K562 (cell line): ENCODE measurements around the gene HMGA1. TPM values are rescaled to one million over a fixed set of nuclear protein-coding genes. Genes with fewer than 3 reads are reported as not detected.

Source experiments
- ARNT ChIP-seq, 2 experiments: fragments of 450-650 bp; IDR thresholded peaks; 2 replicates each; pipeline ENCODE4 v1.6.1; 2016; ENCODE audit warnings: mild to moderate bottlenecking in 1 of 2
- HDGF ChIP-seq: fragments of 450-650 bp; IDR thresholded peaks from 2 replicates; pipeline ENCODE4 v1.6.1; 2016
- HMBOX1 ChIP-seq: sonication (generic); IDR thresholded peaks from 2 replicates; pipeline ENCODE4 v1.6.1; 2016
- IRF2 ChIP-seq: sonication (generic); formaldehyde crosslinking; IDR thresholded peaks from 2 replicates; pipeline ENCODE4 v1.8.1; 2022; ENCODE audit warnings: mild to moderate bottlenecking, missing genetic modification reagents
- NFE2 ChIP-seq: IDR thresholded peaks from 2 replicates; pipeline ENCODE4 v1.6.1; 2014; ENCODE audit warnings: antibody characterized with exemption, low read depth
- NR1H2 ChIP-seq: sonication (generic); formaldehyde crosslinking; IDR thresholded peaks from 2 replicates; pipeline ENCODE4 v1.4.0; 2020; ENCODE audit warnings: mild to moderate bottlenecking, missing genetic modification reagents
- PHF21A ChIP-seq: fragments of 450-650 bp; IDR thresholded peaks from 2 replicates; pipeline ENCODE4 v1.6.1; 2017; ENCODE audit warnings: low read depth, borderline replicate concordance
- SOX6 ChIP-seq: fragments of 450-650 bp; IDR thresholded peaks from 2 replicates; pipeline ENCODE4 v1.6.1; 2014; ENCODE audit warnings: mild to moderate bottlenecking
- SP2 ChIP-seq: IDR thresholded peaks from 2 replicates; pipeline ENCODE4 v1.6.1; 2011; ENCODE audit warnings: mild to moderate bottlenecking, low read depth, low read length, moderate library complexity; ENCODE audit not compliant: poor library complexity, severe bottlenecking; ENCODE audit errors: extremely low read depth
- SRSF3 ChIP-seq: fragments of 200-400 bp; formaldehyde crosslinking; IDR thresholded peaks from 2 replicates; pipeline ENCODE4 v1.6.1; 2016; ENCODE audit warnings: mild to moderate bottlenecking, low read length, moderate library complexity; ENCODE audit not compliant: insufficient read depth
- WHSC1 ChIP-seq: IDR thresholded peaks from one replicate; pipeline ENCODE4 v1.6.1; 2012; ENCODE audit warnings: low read length, control low read depth, inconsistent platforms
- XRCC4 ChIP-seq: IDR thresholded peaks from one replicate; pipeline ENCODE4 v1.6.1; 2011; ENCODE audit not compliant: insufficient read depth, insufficient read length; ENCODE audit errors: extremely low read depth
- ZFP36 ChIP-seq: fragments of 150-350 bp; IDR thresholded peaks from 2 replicates; pipeline ENCODE4 v1.6.1; 2018; ENCODE audit warnings: low read length, low read depth; ENCODE audit not compliant: partially characterized antibody
- ZKSCAN3 ChIP-seq: fragments of 250-450 bp; sonication (Bioruptor Pico); IDR thresholded peaks from 2 replicates; pipeline ENCODE4 v1.4.0; 2020
- ZNF121 ChIP-seq: sonication (generic); formaldehyde crosslinking; conservative IDR thresholded peaks from 2 replicates; pipeline ENCODE4 v1.8.0; 2022; ENCODE audit warnings: missing genetic modification reagents
- ZNF274 ChIP-seq: IDR thresholded peaks from 2 replicates; pipeline ENCODE4 v1.6.1; 2011; ENCODE audit warnings: low read depth, mild to moderate bottlenecking, low read length, moderate library complexity, borderline replicate concordance
- ZNF277 ChIP-seq: fragments of 250-450 bp; sonication (Bioruptor Pico); IDR thresholded peaks from 2 replicates; pipeline ENCODE4 v1.8.0; 2022; ENCODE audit warnings: inconsistent platforms, mild to moderate bottlenecking, moderate library complexity, borderline replicate concordance
- ZNF764 ChIP-seq: fragments of 250-450 bp; sonication (Bioruptor Pico); IDR thresholded peaks from 2 replicates; pipeline ENCODE4 v1.4.0; 2020; ENCODE audit warnings: low read depth, mild to moderate bottlenecking, moderate library complexity
- polyA plus RNA-seq, 8 experiments: library from polyadenylated mRNA; depleted of rRNA in 4 of 8; stranded (reverse) in 5 of 8; unstranded in 3 of 8; fragments of >200 nt; fragmentation: Nextera tagmentation in 2 of 8; fragmentation: Illumina TruSeq in 1 of 8; extraction: Ambion mirVana in 2 of 8; extraction: Trizol in 1 of 8; gene quantifications; 2 replicates each; pipeline versions ENCODE4 v1.2.1 to v1.2.3, GENCODE V29; 2011 to 2014; ENCODE audit warnings: inconsistent platforms in 1 of 8, missing spikeins in 1 of 8
- total RNA-seq, 7 experiments: library from RNA; depleted of rRNA in 6 of 7; stranded (reverse); fragments of >200 nt in 6 of 7; fragmentation: Illumina TruSeq in 2 of 7; extraction: Trizol in 2 of 7; gene quantifications; 2 replicates each; pipeline versions ENCODE4 v1.2.1 to v1.2.3, GENCODE V29; 2011 to 2021; ENCODE audit warnings: low replicate concordance in 1 of 7
- TF ChIP-seq, protein P1 (sequence below): fragments of 250-450 bp; sonication (Bioruptor Pico); IDR thresholded peaks from 2 replicates; pipeline ENCODE4 v1.8.0; 2021; ENCODE audit warnings: borderline replicate concordance, mild to moderate bottlenecking, moderate library complexity; ENCODE audit not compliant: poor library complexity, severe bottlenecking
- TF ChIP-seq, protein P2 (sequence below): fragments of 250-450 bp; sonication (Bioruptor Pico); IDR thresholded peaks from 2 replicates; pipeline ENCODE4 v1.4.0; 2020; ENCODE audit warnings: mild to moderate bottlenecking, moderate library complexity
- TF ChIP-seq, protein P3 (sequence below): fragments of 250-450 bp; sonication (Bioruptor Pico); IDR thresholded peaks from 2 replicates; pipeline ENCODE4 v1.8.0; 2022; ENCODE audit warnings: moderate library complexity, mild to moderate bottlenecking, inconsistent platforms
- TF ChIP-seq, protein P4 (sequence below): fragments of 450-650 bp; formaldehyde crosslinking; IDR thresholded peaks from 2 replicates; pipeline ENCODE4 v1.4.0; 2022; ENCODE audit warnings: missing genetic modification characterization

The HMGA1 gene
- total and polyA plus RNA-seq, 9 of the 15 experiments (the other 6 are each of a cell fraction or from before 2014, with no cell fraction given): 27.8 to 1,947 (median 594) TPM

DNA sequence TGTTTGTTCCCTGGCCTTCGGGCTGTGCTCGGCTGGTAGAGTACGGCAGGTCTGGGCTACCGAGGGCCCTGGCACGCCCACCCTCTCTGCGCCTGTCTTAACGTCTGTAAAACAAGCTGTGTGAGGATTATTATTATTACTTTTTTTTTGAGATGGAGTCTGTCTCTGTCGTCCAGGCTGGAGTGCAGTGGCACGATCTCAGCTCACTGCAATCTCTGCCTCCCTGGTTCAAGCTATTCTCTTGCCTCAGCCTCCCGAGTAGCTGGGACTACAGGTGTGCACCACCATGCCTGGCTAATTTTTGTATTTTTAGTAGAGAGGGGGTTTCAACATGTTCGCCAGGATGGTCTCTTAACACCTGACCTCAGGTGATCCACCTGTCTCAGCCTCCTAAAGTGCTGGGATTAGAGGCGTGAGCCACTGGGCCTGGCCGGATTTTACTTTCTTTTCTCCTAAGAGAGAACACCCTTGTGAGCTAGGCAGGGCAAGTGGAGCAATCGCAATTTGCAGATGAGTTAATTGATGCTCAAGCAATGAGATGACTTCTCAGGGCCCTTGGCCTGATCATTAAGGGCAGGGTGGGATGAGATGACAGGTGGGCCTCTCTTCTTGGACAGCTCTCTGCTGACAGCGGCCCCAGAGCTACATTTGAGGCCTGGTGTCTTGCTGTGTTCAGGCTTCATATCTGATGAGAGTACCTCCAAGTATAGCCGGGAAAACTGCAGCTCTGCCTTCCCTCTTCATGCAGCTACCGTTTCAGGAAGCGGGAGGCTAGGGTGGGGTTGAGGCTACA, 13.0 kb downstream of the HMGA1 start (continued):
- no peak for TF ChIP-seq SP2
- TF ChIP-seq SOX6: no peak
- no peak for TF ChIP-seq ZNF121 (CRISPR knock-in tag)
- TF ChIP-seq, protein P1, sequence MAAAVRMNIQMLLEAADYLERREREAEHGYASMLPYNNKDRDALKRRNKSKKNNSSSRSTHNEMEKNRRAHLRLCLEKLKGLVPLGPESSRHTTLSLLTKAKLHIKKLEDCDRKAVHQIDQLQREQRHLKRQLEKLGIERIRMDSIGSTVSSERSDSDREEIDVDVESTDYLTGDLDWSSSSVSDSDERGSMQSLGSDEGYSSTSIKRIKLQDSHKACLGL (CRISPR knock-in tag): no peak
- no peak for TF ChIP-seq HMBOX1
- 0 out of 2 replicates have a peak, but pooled peaks have one; percentile 58 for TF ChIP-seq HDGF
- TF ChIP-seq NR1H2 (CRISPR knock-in tag): no peak
- no peak for TF ChIP-seq WHSC1
- TF ChIP-seq ZNF274: no peak
- no peak for TF ChIP-seq ZFP36
- no peak for TF ChIP-seq ZNF277
- TF ChIP-seq IRF2 (CRISPR knock-in tag): no peak
- TF ChIP-seq, protein P2, sequence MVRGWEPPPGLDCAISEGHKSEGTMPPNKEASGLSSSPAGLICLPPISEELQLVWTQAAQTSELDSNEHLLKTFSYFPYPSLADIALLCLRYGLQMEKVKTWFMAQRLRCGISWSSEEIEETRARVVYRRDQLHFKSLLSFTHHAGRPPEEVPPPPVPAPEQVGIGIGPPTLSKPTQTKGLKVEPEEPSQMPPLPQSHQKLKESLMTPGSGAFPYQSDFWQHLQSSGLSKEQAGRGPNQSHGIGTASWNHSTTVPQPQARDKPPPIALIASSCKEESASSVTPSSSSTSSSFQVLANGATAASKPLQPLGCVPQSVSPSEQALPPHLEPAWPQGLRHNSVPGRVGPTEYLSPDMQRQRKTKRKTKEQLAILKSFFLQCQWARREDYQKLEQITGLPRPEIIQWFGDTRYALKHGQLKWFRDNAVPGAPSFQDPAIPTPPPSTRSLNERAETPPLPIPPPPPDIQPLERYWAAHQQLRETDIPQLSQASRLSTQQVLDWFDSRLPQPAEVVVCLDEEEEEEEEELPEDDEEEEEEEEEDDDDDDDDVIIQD (CRISPR knock-in tag): no peak
- no peak for TF ChIP-seq PHF21A
- TF ChIP-seq ZNF764 (CRISPR knock-in tag): no peak
- TF ChIP-seq SRSF3: no peak
- TF ChIP-seq ARNT (IDR thresholded peaks at IDR 0.05): no peak
- no peak for TF ChIP-seq ZKSCAN3
- TF ChIP-seq NFE2: no peak
- TF ChIP-seq, protein P3, sequence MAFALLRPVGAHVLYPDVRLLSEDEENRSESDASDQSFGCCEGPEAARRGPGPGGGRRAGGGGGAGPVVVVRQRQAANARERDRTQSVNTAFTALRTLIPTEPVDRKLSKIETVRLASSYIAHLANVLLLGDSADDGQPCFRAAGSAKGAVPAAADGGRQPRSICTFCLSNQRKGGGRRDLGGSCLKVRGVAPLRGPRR (CRISPR knock-in tag): no peak
- TF ChIP-seq, protein P4, sequence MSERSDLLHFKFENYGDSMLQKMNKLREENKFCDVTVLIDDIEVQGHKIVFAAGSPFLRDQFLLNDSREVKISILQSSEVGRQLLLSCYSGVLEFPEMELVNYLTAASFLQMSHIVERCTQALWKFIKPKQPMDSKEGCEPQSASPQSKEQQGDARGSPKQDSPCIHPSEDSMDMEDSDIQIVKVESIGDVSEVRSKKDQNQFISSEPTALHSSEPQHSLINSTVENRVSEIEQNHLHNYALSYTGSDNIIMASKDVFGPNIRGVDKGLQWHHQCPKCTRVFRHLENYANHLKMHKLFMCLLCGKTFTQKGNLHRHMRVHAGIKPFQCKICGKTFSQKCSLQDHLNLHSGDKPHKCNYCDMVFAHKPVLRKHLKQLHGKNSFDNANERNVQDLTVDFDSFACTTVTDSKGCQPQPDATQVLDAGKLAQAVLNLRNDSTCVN (CRISPR knock-in tag): no peak
- no peak for TF ChIP-seq XRCC4
